Hepatocyte (in vitro differentiated cells): ENCODE data around the gene PDE4B. TPM values are rescaled to one million over a fixed set of nuclear protein-coding genes. Genes with fewer than 3 reads are reported as not detected.
"Not testable (repeated sequence)": the region's sequence is repeated elsewhere in the genome, so short reads cannot be mapped to it uniquely, and the experiment has no call there.

Experiments
- DNase-seq: peaks from one replicate; pipeline ENCODE4 v3.0.0-alpha.2; 2016; ENCODE audit warnings: low spot score
- H2AFZ ChIP-seq: fragments of 200-600 bp; sonication (generic); 2 replicates; pipeline ENCODE4 v1.6.0; 2016; ENCODE audit warnings: antibody characterized with exemption, mild to moderate bottlenecking
- H3K27ac ChIP-seq: fragments of 200-600 bp; sonication (generic); 2 replicates; pipeline ENCODE4 v1.5.1; 2016; ENCODE audit warnings: mild to moderate bottlenecking
- H3K27me3 ChIP-seq: fragments of 200-600 bp; sonication (generic); 2 replicates; pipeline ENCODE4 v1.6.1; 2016
- H3K36me3 ChIP-seq: fragments of 200-600 bp; sonication (generic); replicated peaks from 2 replicates; pipeline ENCODE4 v1.5.1; 2016; ENCODE audit warnings: low read depth; ENCODE audit not compliant: insufficient read depth
- H3K4me1 ChIP-seq: fragments of 200-600 bp; sonication (generic); 2 replicates; pipeline ENCODE4 v1.5.1; 2016; ENCODE audit warnings: mild to moderate bottlenecking, moderate library complexity; ENCODE audit not compliant: insufficient read depth
- H3K4me2 ChIP-seq: fragments of 200-600 bp; sonication (generic); 2 replicates; pipeline ENCODE4 v1.6.0; 2016
- H3K4me3 ChIP-seq: fragments of 200-600 bp; sonication (generic); 2 replicates; pipeline ENCODE4 v1.5.1; 2016; ENCODE audit warnings: mild to moderate bottlenecking
- H3K79me2 ChIP-seq: fragments of 200-600 bp; sonication (generic); 2 replicates; pipeline ENCODE4 v1.6.0; 2017; ENCODE audit warnings: mild to moderate bottlenecking
- H3K9me2 ChIP-seq: fragments of 200-600 bp; sonication (generic); replicated peaks from 2 replicates; pipeline ENCODE4 v1.6.0; 2017; ENCODE audit warnings: mild to moderate bottlenecking; ENCODE audit not compliant: insufficient read depth
- H3K9me3 ChIP-seq: fragments of 200-600 bp; sonication (generic); 2 replicates; pipeline ENCODE4 v1.5.1; 2016; ENCODE audit warnings: low read depth, mild to moderate bottlenecking
- H4K20me1 ChIP-seq: fragments of 200-600 bp; sonication (generic); 2 replicates; pipeline ENCODE4 v1.6.0; 2016; ENCODE audit warnings: mild to moderate bottlenecking; ENCODE audit not compliant: insufficient read depth, poor library complexity, severe bottlenecking
- CTCF ChIP-seq: fragments of 200-600 bp; sonication (generic); IDR thresholded peaks from 2 replicates; pipeline ENCODE4 v1.5.1; 2016; ENCODE audit warnings: antibody characterized with exemption, mild to moderate bottlenecking; ENCODE audit not compliant: poor library complexity
- EZH2 ChIP-seq: fragments of 200-600 bp; sonication (generic); IDR thresholded peaks from 2 replicates; pipeline ENCODE4 v1.6.1; 2016; ENCODE audit warnings: antibody characterized with exemption, mild to moderate bottlenecking, borderline replicate concordance
- EZH2phosphoT487 ChIP-seq: fragments of 200-600 bp; sonication (generic); IDR thresholded peaks from one replicate; pipeline ENCODE4 v1.6.1; 2018; ENCODE audit warnings: antibody characterized with exemption, mild to moderate bottlenecking, low read depth, moderate library complexity; ENCODE audit not compliant: unreplicated experiment, severe bottlenecking
- WGBS: methylation state at CpG from one replicate; pipeline ENCODE4 v1.1.6; 2016; ENCODE audit warnings: low lambda C conversion rate; ENCODE audit errors: missing lambda C conversion rate; 5-methylcytosine and 5-hydroxymethylcytosine counted together
- polyA plus RNA-seq: library from polyadenylated mRNA; unstranded; fragments of >200 nt; fragmentation: Nextera tagmentation; extraction: Ambion mirVana; gene quantifications from 2 replicates; pipeline ENCODE4 v1.2.1, GENCODE V29; 2016
- total RNA-seq: library from RNA; depleted of rRNA; stranded (reverse); fragments of >200 nt; gene quantifications from 2 replicates; pipeline ENCODE4 v1.2.3, GENCODE V29; 2014

Gene PDE4B
- total and polyA plus RNA-seq, 2 experiments from 2014 or later, result 1.8 to 3.4 TPM

GRCh38 chr1:65850281-65850680, 57.6 kb downstream of the PDE4B start:
- no peaks in the 10 kb centered on the region for H3K27me3 ChIP-seq

GRCh38 chr1:65856591-65856990, 63.9 kb downstream of the PDE4B start:
- WGBS, result 79% methylated on average over 3 of the region's 3 CpGs
- not testable (repeated sequence) for DNase-seq, H3K79me2 ChIP-seq, H3K4me2 ChIP-seq, H3K4me1 ChIP-seq, H3K9me3 ChIP-seq, H3K27me3 ChIP-seq, H3K4me3 ChIP-seq, H3K27ac ChIP-seq, H3K36me3 ChIP-seq, H2AFZ ChIP-seq, H3K9me2 ChIP-seq, H4K20me1 ChIP-seq

More at GRCh38 chr1:65850281-65850680, 57.6 kb downstream of the PDE4B start:
- Histone ChIP-seq H3K36me3 (no peaks in the 10 kb centered on the region), H3K9me3 (no peaks in the 10 kb centered on the region), H4K20me1 (no peaks in the 10 kb centered on the region), H3K9me2 (no peaks in the 10 kb centered on the region), H3K79me2 (no peaks in the 10 kb centered on the region), H3K4me3 (no peak overlapping the region), H3K4me1 (no peaks in the 10 kb centered on the region), H2AFZ (no peak overlapping the region), H3K27ac (no peak overlapping the region), H3K4me2 (no peak overlapping the region)
- no peak for TF ChIP-seq CTCF
- 90% methylated on average over 2 of the region's 2 CpGs for WGBS
- no peak for DNase-seq

- no peaks in the 10 kb centered on the region for H3K79me2 ChIP-seq
- 90% methylated on average over 1 of the region's 1 CpG for WGBS
- H3K4me1 ChIP-seq, result no peaks in the 10 kb centered on the region
- H3K36me3 ChIP-seq, result no peaks in the 10 kb centered on the region
- DNase-seq, result no peak
- TF ChIP-seq EZH2phosphoT487 (no peak), CTCF (no peak), EZH2 (no peak)
- no peaks in the 10 kb centered on the region for H4K20me1 ChIP-seq
- no peaks in the 10 kb centered on the region for H3K9me2 ChIP-seq
- H3K4me3 ChIP-seq, result no peak overlapping the region
- no peak overlapping the region for H3K27ac ChIP-seq
- no peaks in the 10 kb centered on the region for H3K27me3 ChIP-seq
- peaks cover 3% of the 10 kb centered on the region for H3K9me3 ChIP-seq
- no peak overlapping the region for H3K4me2 ChIP-seq
- no peak overlapping the region for H2AFZ ChIP-seq
Measured at GRCh38 chr1:65866439-65866838, 73.7 kb downstream of the PDE4B start.

- DNase-seq, result no peak
- no peaks in the 10 kb centered on the region for H3K9me3 ChIP-seq
- no peak overlapping the region for H3K27ac ChIP-seq
- no peaks in the 10 kb centered on the region for H3K27me3 ChIP-seq
- TF ChIP-seq EZH2phosphoT487, result no peak
- TF ChIP-seq CTCF, result no peak
- no peak for TF ChIP-seq EZH2
- H3K9me2 ChIP-seq, result no peaks in the 10 kb centered on the region
- 18% methylated on average over 2 of the region's 2 CpGs for WGBS
- H3K79me2 ChIP-seq, result no peaks in the 10 kb centered on the region
- no peak overlapping the region for H3K4me3 ChIP-seq
- no peak overlapping the region for H2AFZ ChIP-seq
- H3K4me2 ChIP-seq, result no peak overlapping the region
- no peaks in the 10 kb centered on the region for H3K36me3 ChIP-seq
- no peaks in the 10 kb centered on the region for H3K4me1 ChIP-seq
- no peaks in the 10 kb centered on the region for H4K20me1 ChIP-seq
Measured at GRCh38 chr1:65872301-65872700, 79.6 kb downstream of the PDE4B start.

- H2AFZ ChIP-seq, H3K9me2 ChIP-seq, H3K27ac ChIP-seq, H3K4me1 ChIP-seq, H3K4me3 ChIP-seq, H3K79me2 ChIP-seq, H3K36me3 ChIP-seq, H3K9me3 ChIP-seq, DNase-seq, H3K27me3 ChIP-seq, H4K20me1 ChIP-seq, H3K4me2 ChIP-seq: not testable (repeated sequence)
- 80% methylated on average over 3 of the region's 3 CpGs for WGBS
Measured at GRCh38 chr1:65878342-65878741, 85.6 kb downstream of the PDE4B start.
